ENCODE results near the gene HMOX1. TPM values are rescaled to one million over a fixed set of nuclear protein-coding genes. Genes with fewer than 3 reads are reported as not detected.
A peak's percentile ranks its signal among the peaks of the same experiment; 100 is the strongest.
"Not testable (repeated sequence)": the region's sequence is repeated elsewhere in the genome, so short reads cannot be mapped to it uniquely, and the experiment has no call there.

HMOX1 gene
- total RNA-seq, 1 donor from 2014 or later: 26.8 TPM

DNA sequence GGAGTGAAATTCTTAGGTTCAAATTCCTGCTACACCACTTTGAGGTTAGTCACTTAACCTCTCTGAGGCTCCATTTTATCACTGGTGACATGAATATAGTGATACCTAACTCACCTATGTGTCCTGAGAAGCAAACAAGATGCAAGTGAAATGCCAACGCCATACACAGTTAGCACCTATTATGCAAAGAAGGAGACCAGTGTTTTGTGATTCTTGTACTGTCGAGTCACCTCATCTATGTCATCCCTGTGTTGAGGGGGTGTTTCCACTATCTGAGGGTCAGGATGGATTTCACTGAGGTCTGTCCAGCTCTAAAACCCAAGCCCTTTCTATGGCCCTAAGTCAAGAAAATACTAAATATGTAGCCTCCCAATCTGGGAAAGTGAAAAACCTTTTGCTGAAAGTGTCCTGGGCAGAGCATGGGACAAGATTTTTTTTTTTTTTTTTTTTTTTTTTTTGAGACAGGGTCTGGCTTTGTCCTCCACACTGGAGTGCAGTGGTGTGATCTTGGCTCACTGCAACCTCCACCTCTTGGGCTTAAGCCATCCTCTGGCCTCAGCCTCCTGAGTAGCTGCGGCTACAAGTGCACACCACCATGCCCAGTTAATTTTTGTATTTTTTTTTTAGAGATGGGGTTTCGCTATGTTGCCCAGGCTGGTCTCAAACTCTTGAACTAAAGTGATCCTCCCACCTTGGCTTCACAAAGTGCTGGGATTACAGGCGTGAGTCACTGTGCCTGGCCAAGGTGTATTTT lies 14.1 kb downstream of the HMOX1 start:
- Histone ChIP-seq H3K27me3 (no peaks in the 10 kb centered on the region), H3K4me3 (no peak overlapping the region), H3K9me3 (no peaks in the 10 kb centered on the region), H3K36me3 (no peaks in the 10 kb centered on the region), H3K27ac (no peak overlapping the region), H3K4me1 (no peaks in the 10 kb centered on the region)
- TF ChIP-seq CTCF (IDR thresholded peaks at IDR 0.05): no peak
- TF ChIP-seq POLR2AphosphoS5 (IDR thresholded peaks at IDR 0.05; ENCODE audit: insufficient read depth in 1 of 2, low read depth in 1 of 2): no peak
- TF ChIP-seq POLR2A (IDR thresholded peaks at IDR 0.05): no peak
- intact Hi-C loops (cut with DNase I): no loop called here
- no peak for DNase-seq (ENCODE audit: extremely low spot score in 2 of 2)

- H3K9me3 ChIP-seq, H3K27ac ChIP-seq: not testable (repeated sequence)
Observed at GRCh38 chr22:35396622-35397021, 15.7 kb downstream of the HMOX1 start.

DNA sequence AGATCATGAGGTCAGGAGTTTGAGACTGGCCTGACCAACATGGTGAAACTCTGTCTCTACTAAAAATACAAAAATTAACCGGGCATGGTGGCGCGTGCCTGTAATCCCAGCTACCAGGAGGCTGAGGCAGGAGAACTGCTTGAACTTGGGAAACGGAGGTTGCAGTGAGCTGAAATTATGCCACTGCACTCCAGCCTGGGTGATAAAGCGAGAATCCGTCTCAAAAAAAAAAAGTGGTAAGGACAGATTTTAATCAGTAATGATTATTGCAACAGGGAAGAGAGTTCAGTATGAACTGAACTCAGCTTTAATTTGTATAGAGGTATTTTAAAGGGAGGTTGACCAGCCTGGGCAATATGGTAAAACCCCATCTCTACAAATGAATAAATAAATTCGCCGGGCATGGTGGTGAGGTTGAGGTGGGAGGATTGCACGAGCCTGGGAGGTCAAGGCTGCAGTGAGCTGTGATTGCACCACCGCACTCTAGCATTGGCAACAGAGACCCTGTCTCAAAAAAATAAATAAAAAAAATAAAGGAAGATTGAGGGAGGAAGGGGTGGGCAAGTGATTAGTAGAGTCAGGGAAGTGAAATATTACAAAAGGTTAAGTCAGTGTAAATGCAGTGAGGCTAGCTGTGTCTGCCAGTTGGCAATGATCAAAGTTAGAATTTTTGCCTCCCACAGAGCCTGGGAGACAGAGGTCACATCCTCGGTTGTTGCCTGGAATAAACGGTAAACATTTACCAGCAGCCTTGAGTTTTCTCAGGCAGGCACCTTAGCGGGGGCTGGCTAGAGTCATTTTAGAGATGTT lies 16.4 kb downstream of the HMOX1 start:
- no peak for TF ChIP-seq POLR2AphosphoS5 (IDR thresholded peaks at IDR 0.05; ENCODE audit: insufficient read depth in 1 of 2, low read depth in 1 of 2)
- TF ChIP-seq POLR2A (IDR thresholded peaks at IDR 0.05): no peak
- TF ChIP-seq CTCF (IDR thresholded peaks at IDR 0.05): no peak
- H3K4me1 ChIP-seq: peaks cover 17% of the 10 kb centered on the region
- no peak overlapping the region for H3K4me3 ChIP-seq
- H3K27ac ChIP-seq: no peak overlapping the region
- H3K36me3 ChIP-seq: no peaks in the 10 kb centered on the region
- no peak for DNase-seq (ENCODE audit: extremely low spot score in 2 of 2)
- intact Hi-C loops (cut with DNase I): no loop called here
- H3K9me3 ChIP-seq: no peaks in the 10 kb centered on the region
- H3K27me3 ChIP-seq: no peaks in the 10 kb centered on the region

More at GRCh38 chr22:35396622-35397021, 15.7 kb downstream of the HMOX1 start:
- H3K27me3 ChIP-seq; H3K4me3 ChIP-seq; DNase-seq (ENCODE audit: extremely low spot score in 2 of 2); H3K36me3 ChIP-seq; intact Hi-C loops (cut with DNase I): not testable (repeated sequence)
- H3K4me1 ChIP-seq: peaks cover 16% of the 10 kb centered on the region

DNA sequence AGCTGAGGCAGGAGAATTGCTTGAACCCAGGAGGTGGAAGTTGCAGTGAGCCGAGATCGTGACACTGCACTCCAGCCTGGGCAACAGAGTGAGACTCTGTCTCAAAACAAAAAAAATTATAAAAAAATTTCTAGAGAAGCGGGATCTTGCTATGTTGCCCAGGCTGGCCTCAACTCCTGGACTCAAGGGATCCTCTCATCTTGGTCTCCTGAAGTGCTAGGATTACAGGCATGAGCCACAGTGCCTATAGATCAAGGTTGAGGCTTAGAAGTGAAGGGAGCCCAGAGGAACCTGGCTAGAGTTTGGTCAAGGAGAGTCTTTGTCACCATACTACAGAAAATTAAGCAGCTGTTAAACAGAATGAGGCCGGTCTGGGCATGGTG lies 17.7 kb downstream of the HMOX1 start:
- Histone ChIP-seq H3K9me3 (no peaks in the 10 kb centered on the region), H3K36me3 (peaks cover 0 to 4% of the 10 kb centered on the region in 2 donors), H3K4me1 (peaks cover 17% of the 10 kb centered on the region), H3K27ac (no peak overlapping the region), H3K27me3 (no peaks in the 10 kb centered on the region), H3K4me3 (no peak overlapping the region)
- DNase-seq (ENCODE audit: extremely low spot score in 2 of 2): no peak
- TF ChIP-seq POLR2AphosphoS5 (IDR thresholded peaks at IDR 0.05; ENCODE audit: insufficient read depth in 1 of 2, low read depth in 1 of 2) (no peak), CTCF (IDR thresholded peaks at IDR 0.05) (no peak), POLR2A (IDR thresholded peaks at IDR 0.05) (no peak)
- intact Hi-C loops (cut with DNase I): no loop called here

DNA sequence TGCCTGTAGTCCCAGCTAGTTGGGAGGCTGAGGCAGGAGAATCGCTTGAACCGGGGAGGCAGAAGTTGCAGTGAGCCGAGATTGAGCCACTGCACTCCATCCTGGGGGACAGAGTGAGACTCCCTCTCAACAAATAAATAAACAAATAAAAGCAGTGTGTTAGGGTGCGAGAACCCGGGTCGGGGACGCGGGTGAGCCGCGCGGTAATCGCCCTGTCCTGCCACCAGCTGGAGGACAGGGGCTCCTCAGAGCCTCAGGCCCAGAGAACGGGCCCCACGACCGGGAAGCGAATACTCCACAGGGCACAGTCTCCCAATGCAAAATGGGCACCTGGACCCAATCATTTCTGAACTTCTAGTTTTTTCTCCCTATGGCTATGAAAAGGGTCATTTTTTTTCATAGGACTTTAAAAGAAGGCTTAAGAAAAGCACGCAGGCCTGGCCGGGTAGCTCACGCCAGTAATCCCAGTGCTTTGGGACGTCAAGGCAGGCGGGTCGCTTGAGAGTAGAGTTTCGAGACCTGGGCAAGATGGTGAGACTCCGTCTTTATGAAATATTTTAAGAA lies 18.3 kb downstream of the HMOX1 start:
- H3K27me3 ChIP-seq: no peaks in the 10 kb centered on the region
- peak overlapping the region; percentile 42 for H3K27ac ChIP-seq
- no peaks in the 10 kb centered on the region for H3K9me3 ChIP-seq
- intact Hi-C loops (cut with DNase I): no loop called here
- TF ChIP-seq POLR2A (IDR thresholded peaks at IDR 0.05): no peak
- no peak for TF ChIP-seq CTCF (IDR thresholded peaks at IDR 0.05)
- no peak for TF ChIP-seq POLR2AphosphoS5 (IDR thresholded peaks at IDR 0.05; ENCODE audit: insufficient read depth in 1 of 2, low read depth in 1 of 2)
- peak overlapping the region; percentile 55 to 73 for H3K4me3 ChIP-seq
- no peak for DNase-seq (ENCODE audit: extremely low spot score in 2 of 2)
- peaks cover 0 to 10% of the 10 kb centered on the region in 2 donors for H3K36me3 ChIP-seq
- peaks cover 17% of the 10 kb centered on the region for H3K4me1 ChIP-seq

Measured in vagina (tissue), 2 donors.